ENCODE results near the gene SBNO2.

Gene SBNO2

DNA sequence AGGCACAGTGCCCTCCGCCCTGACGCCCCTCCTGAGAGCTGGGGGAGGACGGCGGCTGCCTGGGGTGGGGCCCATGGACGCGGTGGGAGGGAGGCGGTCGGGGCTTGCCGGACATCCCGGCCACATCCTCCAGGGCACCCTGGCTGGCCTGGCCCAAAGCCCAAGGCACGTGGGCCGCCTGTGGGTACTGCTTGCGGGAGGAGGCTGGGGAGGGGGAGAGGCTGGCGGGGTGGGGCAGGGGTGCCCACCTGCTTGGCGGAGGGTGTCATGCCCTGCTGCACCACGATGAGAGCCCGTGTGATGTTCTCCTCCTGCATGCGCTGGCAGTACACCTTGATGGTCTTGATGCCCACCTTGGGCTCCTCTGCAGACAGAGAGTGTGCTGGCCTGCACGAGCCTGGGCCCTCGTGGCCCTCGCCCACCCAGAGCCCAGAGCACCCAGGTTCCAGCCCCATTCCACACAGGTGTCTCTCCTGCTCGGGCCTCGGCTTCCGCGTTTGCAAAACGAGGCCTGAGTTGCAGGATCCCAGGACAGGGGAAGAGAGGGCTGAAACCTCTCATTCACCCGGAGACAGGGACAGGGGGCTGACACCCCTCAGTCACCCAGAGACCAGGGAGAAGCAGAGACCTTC, 82.4 kb downstream of the SBNO2 start:
- DNase-seq (ENCODE audit: low read depth, low spot score) = no peak

DNA sequence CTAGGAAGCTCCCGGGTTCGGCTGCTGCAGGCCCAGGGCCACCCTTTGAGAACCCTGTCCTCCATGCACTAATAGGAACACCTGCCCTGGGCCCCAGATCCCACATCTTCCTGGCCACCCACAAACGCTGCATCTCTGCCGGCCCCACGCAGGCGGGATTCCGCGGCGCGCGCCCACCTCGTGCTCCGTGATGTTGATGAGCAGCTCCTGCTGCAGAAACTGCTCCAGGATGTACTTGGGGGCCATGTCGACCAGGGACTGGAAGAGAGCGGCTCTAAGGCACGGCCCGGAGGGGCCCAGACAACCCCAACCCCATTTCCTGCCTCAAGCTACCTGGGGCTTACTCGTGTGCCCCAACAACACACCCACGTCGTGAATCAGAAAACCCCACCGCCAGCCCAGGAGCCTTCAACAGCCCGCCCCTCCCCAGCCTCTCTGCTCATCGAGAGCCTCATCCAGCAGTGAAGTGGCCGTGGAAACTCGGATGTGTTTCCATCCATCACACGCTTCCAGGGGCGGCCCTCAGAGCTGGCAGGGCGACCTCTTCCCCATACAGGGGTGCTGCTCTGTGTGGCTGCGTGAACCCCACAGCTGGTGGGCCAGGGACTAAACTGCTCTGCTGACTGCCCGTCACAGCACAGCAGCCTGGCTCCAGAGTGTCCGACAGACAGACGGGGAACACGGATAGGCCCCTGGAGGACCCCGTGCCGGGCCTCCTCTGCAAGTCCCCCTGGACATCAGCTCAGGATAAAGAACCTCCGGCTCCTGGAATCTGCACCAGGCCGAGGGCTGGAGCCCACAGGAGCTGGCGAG, 83.1 kb downstream of the SBNO2 start:
- no peak for DNase-seq (ENCODE audit: low read depth, low spot score)

DNA sequence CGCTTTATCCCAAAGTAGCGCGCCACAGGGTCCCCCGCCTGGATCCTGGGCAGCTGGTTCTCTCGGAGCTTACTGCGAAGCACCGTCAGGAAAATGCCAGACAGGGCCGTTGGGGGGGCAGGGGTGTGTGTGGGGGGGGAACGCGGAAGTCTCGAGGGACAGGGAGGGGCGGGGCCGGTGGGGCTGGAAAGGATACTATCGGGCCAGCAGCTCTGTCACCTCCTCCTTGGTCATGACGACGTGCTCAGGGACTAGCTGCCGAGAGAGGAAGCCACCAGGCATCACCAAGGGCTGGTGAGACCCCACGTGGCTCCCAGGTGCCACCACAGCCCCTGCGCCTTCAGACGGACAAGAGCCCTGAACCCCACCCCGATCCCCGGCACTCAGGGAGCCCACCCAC, 84.2 kb downstream of the SBNO2 start:
- no peak for DNase-seq (ENCODE audit: low read depth, low spot score)

DNA sequence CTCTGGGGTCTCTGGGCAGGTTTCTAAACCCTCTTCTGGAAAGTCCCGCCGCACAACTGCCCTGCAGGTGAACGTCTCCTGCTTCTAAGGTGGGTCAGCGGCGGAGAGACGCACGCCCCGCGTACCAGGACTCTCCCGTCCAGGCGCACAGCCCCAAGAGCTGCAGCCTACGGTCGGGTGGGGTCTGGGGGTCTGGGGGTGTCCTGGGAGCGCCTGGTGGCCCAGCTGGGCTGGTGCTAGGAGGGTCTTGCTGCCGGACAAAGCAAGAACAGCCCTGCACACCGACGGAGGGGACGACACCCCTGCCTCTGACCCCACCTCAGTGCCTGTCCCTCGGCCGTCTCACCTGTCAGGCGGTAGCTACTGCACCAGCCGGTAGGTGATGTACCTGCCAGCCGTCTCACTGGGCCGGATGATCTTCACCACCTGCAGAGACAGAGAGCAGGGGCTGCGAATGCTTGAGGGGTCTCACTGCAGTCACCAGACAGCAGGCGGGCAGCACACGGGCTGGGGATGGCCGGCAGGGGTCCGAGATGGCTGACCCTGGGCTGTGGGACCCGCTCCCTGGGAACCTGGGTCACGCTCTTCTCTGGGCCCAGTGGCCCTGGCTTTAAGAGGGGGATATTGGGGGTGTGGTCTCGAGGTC, 84.8 kb downstream of the SBNO2 start:
- DNase-seq (ENCODE audit: low read depth, low spot score) = no peak

DNA sequence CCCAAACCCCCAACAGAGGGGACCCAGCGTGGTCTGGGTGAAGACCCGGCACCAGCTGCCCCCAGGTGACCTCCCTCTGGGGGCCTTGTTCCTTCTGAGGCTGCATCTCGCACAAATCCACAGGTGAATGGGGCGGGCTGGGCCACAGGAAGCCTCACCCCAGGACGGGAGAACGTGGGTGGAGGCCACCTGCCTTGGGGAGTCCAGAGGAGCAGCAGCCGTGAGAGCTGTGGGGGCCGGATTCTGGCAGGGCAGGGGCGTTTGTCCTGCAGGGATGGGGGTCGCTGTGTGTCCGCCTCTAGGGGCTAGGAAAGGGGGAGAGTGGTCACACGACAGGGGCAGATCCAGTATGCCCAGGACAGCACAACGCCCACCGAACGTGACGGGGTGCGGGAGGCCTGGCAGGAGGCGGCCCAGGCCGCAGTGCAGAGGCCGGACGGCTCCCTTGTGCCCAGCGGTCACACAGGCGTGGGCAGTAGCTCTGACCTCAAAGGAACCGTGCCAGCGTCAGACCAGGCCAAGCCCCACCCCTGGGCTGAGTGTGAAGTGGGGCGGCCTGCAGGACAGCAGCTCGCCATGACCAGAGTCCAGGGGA, 85.6 kb downstream of the SBNO2 start:
- no peak for DNase-seq (ENCODE audit: low read depth, low spot score)

DNA sequence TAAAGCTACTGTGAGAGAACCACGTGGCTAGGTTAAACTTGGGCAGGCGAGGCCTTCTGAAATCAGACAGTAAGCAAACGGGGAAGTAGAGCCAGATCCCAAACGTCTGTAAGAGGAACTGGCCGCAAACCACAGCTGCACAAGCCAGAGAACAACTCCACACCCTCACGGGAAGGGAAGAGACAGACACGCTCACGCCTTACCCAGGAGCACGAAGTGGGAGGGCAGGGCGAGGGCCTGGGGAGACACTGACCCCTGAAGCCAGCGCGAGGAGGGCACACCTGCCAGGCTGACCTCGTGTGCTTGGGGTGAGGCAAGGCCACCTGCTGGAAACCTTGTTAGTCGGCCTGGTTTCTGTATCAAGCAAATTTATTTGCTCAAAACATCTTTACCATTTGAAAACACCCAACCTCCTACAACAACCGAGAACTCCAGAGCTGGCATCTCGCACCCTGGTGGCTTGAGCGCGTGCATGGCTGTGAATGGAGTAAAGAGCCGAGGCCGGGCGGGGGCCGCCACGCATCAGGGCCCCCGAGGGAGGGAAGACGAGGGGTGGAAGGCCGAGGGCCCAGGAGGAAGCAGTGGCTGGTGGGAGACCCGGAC, 86.2 kb downstream of the SBNO2 start:
- DNase-seq (ENCODE audit: low read depth, low spot score) = no peak

DNA sequence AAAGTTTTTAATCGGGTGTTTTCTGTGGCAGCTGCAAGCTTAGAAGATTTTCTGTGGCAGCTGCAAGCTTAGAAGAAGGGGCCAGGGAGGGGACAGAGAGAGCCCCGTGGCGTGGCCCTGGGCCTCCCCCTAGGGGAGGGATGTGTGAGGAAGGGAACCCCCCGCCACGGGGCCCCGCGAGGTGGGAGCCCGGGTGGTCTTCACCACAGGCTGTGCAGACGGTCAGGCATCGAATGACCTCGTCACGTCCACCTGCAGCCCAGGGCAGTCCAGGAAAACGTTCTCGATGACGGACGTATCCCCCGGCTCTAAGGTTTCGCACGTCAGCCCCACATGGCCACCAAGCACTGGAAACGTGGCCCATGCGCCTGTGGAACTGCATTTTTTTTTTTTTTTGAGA, 87.5 kb downstream of the SBNO2 start:
- DNase-seq (ENCODE audit: low read depth, low spot score) = no peak

DNA sequence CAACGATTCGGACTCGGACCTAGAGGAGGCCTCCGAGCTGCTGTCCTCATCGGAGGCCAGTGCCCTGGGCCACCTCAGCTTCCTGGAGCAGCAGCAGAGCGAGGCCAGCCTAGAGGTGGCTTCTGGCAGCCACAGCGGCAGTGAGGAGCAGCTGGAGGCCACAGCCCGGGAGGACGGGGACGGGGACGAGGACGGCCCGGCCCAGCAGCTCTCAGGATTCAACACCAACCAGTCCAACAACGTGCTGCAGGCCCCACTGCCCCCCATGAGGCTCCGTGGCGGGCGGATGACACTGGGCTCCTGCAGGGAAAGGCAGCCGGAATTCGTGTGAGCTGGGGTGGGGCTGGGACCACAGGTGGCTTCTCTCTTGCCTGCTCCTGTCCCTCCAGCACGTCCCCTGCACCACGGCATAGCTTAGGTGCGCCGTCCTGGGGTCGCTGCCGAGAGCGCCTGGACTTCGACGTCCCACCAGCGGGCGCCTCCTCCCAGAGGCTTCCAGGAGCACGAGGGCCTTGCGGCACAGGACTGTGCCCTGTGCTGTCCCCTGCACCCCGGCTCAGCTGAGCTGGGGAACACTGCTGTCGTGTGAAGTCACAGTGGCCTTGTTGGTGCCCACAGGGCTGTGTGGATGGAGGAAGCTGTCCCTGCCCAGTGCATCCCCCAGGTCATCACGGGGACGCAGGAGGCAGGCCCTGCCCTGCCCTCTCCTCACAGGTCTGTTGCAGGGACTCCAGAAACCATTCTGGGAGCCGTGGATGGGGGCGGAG, 88.2 kb downstream of the SBNO2 start:
- no peak for DNase-seq (ENCODE audit: low read depth, low spot score)

DNA sequence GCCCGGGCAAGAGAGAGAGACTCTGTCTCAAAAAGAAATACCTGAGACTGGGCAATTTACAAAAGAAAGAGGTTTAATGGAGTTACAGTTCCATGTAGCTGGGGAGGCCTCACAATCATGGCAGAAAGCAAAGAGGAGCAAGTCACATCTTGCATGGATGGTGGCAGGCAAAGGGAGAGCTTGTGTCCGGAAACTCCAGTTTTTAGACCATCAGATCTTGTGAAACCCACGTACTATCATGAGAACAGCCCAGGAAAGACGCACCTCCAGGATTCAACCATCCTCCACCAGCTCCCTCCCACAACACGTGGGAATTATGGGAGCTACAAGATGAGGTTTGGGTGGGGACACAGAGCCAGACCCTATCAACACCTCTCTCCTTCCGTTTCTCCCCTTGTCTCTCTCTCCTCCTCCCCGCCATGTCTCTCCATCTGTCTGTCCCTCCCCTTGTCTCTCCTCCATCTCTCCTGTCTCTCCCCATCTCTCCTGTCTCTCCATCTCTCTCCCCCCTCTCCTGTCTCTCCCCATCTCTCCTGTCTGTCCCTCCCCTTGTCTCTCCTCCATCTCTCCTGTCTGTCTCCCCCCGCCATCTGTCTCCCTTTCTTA, 88.9 kb downstream of the SBNO2 start:
- no peak for DNase-seq (ENCODE audit: low read depth, low spot score)

DNA sequence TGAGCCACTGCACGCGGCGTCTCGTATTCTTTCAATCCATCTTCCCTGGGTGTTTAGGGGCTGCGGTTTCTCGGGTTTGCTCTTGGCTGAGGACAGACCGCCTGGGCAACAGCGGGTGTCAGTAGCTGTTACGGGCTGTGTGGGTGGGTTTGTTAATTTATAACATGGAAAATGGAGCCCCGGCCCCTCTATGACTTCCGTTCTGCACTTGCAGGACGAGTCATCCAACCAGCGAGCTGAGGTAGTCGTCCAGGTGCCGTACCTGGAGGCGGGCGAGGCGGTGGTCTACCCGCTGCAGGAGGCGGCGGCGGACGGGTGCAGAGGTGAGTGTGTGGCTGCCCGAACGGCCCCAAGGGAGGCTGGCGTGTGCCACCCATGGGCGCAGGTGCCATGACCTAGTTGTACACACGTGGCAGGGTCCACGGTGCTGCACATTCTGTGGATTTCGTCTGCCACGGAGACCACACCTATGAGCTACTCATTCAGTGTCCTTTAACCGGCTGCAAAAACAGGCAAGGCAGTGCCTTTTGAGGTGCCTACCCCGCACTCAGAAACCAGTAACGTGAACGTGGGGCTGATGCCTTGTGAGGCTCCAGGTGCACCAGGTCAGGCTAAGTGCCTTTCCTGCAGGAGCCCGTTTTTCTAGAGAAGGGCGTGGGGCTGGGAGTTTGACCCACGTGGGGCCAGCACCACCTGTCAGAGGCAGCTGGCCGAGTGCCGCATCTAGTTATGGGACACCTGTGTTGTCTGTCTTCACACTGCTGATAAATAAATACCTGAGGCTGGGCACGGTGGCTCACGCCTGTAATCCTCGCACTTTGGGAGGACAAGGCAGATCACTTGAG, 89.8 kb downstream of the SBNO2 start:
- no peak for DNase-seq (ENCODE audit: low read depth, low spot score)

DNA sequence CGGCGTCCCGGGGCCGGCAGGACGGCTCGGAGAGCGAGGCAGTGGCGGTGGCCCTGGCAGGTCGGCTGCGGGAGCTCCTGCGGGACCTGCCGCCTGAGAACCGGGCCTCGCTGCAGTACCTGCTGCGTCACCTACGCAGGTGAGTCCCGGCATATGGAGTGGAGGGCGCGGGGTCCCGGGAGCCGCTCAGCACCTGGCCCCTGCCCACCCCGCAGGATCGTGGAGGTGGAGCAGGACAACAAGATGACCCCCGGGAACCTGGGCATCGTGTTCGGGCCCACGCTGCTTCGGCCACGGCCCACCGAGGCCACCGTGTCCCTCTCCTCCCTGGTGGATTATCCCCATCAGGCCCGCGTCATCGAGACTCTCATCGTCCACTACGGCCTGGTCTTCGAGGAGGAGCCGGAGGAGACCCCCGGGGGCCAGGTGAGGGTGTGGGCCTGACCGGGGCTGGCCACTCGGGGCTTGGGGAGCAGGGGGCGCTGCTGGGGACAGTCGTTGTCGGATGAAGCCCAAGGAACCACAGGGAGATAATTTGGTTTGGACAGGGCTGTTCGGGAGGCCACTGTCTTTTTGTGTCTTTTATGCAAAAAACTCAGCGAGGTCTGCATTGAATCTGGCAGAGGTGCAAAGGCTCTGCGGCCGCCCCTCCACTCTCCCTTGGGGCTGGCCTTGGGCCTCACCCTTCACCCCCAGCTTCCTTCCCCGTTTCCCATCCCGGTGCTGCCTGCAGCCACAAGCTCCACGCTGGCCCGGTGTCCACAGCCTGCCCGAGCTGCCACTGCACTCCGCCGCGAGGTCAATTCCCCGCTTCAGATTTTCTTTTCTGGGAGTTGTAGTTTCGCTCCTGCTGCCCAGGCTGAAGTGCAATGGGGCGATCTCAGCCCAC, 90.9 kb downstream of the SBNO2 start:
- DNase-seq (ENCODE audit: low read depth, low spot score) = no peak

DNA sequence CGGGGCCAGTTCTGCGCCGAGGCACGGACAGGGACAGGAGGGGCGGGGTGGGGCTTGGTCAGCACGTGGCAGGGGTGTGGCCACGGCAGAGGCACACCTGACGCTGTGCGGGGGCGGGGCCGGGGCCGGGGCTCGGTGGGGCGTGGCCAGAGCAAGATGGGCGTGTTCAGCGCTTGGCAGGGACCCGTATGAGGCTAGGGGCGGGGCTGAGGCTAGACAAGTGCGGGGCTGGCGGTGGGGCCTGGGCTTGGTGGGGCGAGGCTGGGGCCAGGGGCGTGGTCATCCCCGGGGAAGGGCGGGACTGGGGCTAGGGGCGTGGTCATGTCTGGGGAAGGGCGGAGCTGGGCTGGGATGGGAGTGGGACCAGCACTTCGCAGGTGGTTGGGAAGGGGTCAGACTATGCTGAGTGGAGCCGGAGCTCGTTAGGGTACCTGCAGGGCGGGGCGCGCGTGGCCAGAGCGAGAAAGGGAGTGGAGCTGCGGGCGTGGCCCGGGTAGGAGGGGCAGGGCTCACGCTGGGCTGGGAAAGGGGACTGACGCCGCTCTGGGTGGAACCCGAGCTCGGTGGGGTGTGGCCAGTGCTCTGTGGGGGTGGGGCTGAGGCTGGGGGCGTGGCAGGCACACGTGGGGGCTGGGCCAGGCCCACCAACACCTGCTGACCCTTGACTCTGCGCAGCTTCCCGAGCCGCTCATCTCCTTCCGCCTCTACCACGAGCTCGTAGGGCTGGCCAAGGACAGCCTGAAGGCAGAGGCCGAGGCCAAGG, 91.7 kb downstream of the SBNO2 start:
- no peak for DNase-seq (ENCODE audit: low read depth, low spot score)

DNA sequence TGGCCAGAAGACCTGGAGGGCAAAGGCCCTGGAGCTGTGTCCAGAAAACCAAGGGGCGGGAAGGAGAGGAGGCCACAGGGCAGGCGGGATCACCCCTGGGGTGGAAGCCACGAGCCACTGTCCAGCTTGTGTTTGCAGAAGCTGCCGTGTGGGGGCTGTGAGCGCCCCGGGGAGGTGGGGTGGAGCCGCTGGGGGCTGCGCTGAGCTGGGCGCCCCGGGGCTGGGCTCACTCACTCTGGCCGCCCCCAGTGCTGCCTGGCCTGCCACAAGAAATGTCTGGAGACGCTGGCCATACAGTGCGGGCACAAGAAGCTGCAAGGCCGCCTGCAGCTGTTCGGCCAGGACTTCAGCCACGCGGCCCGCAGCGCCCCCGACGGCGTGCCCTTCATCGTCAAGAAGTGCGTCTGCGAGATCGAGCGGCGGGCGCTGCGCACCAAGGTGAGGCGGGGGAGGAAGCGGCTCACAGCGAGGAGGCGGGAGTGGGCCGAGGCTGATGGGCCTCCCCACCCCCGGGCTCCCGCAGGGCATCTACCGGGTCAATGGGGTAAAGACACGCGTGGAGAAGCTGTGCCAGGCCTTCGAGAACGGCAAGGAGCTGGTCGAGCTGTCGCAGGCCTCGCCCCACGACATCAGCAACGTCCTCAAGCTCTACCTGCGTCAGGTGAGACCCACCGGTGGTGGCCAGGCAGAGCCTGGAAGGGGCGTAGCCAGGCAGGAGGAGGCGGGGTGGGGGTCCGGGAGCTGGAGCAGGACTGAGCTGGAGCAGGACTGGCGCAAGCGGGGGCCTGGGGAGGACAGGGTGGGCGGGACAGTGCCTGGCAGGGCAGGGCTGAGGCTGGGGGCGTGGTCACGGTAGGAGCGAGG, 92.5 kb downstream of the SBNO2 start:
- DNase-seq (ENCODE audit: low read depth, low spot score) = no peak

DNA sequence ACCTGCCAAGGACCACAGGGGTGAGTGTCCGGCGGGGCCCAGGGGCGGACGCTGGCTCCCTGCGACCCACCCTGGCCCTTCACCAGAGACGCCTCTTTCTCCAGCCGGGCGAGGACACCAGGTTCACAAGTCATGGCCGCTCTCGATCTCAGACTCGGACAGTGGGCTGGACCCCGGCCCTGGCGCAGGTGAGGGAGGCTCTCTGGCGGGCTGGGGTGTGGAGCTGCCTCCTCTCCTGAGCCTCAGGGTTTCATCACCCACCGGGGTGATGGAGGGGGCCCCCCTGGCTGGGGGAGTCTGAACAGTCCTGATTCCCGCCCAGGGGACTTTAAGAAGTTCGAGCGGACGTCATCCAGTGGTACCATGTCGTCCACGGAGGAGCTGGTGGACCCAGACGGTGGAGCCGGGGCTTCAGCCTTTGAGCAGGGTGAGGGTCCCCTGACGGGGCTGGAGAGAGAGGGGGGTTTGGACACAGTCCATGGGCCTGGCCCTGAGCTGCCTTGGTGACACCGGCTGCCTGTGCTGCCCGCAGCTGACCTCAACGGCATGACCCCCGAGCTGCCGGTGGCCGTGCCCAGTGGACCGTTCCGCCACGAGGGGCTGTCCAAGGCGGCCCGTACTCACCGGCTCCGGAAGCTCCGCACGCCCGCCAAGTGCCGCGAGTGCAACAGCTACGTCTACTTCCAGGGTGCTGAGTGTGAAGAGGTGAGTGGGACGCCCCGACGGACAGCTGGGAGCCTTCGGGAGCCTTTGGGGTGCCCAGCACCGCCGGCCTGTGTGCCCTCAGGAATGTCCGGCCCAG, 93.5 kb downstream of the SBNO2 start:
- no peak for DNase-seq (ENCODE audit: low read depth, low spot score)

DNA sequence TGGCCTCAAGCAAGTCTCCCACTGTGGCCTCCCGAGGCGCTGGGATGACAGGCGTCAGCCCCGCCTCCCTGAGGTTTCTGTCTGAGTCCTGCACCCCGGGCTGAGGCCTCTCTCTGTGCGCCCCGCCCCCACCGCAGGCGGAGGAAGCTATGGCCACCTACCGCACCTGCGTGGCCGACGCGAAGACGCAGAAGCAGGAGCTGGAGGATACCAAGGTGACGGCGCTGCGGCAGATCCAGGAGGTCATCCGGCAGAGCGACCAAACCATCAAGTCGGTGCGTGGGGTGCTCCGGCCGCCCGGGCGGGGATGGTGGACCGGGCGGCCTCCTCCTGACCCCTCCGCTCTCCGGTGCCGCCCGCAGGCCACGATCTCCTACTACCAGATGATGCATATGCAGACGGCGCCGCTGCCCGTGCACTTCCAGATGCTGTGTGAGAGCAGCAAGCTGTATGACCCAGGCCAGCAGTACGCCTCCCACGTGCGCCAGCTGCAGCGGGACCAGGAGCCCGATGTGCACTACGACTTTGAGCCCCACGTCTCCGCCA, 94.4 kb downstream of the SBNO2 start:
- no peak for DNase-seq (ENCODE audit: low read depth, low spot score)

DNA sequence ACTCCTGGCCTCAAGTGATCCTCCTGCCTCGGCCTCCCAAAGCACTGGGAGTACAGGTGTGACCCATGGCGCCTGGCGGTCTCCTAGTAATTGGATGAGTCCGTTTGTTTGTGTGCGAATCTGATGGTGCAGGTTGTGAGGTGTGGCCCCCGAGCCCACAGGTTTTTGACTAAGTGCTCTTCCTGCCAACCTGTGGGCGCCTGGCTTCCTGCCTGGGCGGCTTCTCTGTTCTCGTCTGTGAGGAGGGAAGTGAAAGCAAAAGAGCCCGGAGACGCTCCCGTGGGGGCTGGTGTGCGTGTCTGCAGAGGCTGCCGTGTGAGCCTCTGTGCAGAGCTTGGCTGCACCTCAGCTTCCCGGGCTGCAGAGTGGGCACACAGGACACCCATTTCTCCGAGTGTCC, 97.1 kb downstream of the SBNO2 start:
- DNase-seq (ENCODE audit: low read depth, low spot score) = no peak

Data from iPS DF 19.7 (cell line).